ENCODE results near the gene TMEM184B.

Gene TMEM184B

DNA sequence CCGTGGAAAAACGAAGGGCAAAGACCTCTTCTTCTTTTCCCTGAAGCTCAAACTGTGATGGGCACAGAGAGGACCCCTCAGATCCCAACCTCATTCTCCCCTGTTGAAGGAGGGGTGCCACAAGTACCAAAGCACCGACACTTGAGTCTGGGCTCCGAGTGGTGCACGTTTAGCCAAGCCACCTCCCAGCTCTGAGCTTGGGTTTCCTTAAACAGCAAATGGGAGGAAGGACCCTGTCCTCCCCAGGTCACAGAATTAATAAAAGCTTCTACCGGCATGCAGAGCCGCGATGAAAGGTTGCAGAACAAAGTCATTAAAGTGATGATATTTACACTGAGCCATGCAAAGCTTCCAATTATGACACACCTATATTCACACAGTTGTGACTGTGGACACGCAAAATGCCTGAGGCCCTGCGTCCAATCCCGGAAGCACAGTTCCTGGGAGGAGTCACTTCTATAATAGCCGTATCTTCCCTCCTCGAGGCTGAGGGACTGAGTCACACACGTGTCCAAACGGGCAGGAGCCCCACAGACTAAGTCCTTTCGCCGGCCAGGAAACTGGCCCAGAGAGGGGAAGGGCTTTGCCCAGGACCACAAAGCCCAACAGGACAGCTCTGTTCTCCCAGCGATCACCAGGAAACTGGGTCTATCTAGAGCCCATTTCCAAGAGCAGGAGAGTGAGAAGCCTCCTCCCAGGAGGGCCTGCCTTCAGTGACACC, 45.3 kb upstream of the TMEM184B start:
- H3K4me1 ChIP-seq (ENCODE audit: insufficient read depth, low read length, poor library complexity, severe bottlenecking): peaks cover 30% of the 10 kb centered on the region
- H3F3A ChIP-seq (ENCODE audit: low read depth): peaks cover 5% of the 10 kb centered on the region; the same call in 1 of the 2 replicates
- peaks cover 7% of the 10 kb centered on the region; the same call in 1 of the 2 replicates for H3K36me3 ChIP-seq (ENCODE audit: insufficient read depth, low read length)
- H3K9ac ChIP-seq (ENCODE audit: low read depth, low read length, poor library complexity, severe bottlenecking): peak overlapping the region; percentile 68
- H3K27me3 ChIP-seq (ENCODE audit: insufficient read depth, low read length, poor library complexity, severe bottlenecking): peaks cover 4% of the 10 kb centered on the region
- H3K79me2 ChIP-seq (ENCODE audit: insufficient read depth, low read length): peaks cover 39% of the 10 kb centered on the region
- H4K20me1 ChIP-seq (ENCODE audit: insufficient read depth, low read length, poor library complexity, severe bottlenecking): peaks cover 34% of the 10 kb centered on the region
- H3K4me2 ChIP-seq (ENCODE audit: low read depth, low read length, poor library complexity, severe bottlenecking): peak overlapping the region; percentile 76
- peak overlapping the region; percentile 68 for H3K4me3 ChIP-seq (ENCODE audit: low read length, poor library complexity, severe bottlenecking)
- no peaks in the 10 kb centered on the region for H3K9me3 ChIP-seq (ENCODE audit: insufficient read depth, low read depth, low read length)
- no peaks in the 10 kb centered on the region for H3K9me2 ChIP-seq (replicated peaks; ENCODE audit: low read depth, low read length)
- TF ChIP-seq, protein P1, sequence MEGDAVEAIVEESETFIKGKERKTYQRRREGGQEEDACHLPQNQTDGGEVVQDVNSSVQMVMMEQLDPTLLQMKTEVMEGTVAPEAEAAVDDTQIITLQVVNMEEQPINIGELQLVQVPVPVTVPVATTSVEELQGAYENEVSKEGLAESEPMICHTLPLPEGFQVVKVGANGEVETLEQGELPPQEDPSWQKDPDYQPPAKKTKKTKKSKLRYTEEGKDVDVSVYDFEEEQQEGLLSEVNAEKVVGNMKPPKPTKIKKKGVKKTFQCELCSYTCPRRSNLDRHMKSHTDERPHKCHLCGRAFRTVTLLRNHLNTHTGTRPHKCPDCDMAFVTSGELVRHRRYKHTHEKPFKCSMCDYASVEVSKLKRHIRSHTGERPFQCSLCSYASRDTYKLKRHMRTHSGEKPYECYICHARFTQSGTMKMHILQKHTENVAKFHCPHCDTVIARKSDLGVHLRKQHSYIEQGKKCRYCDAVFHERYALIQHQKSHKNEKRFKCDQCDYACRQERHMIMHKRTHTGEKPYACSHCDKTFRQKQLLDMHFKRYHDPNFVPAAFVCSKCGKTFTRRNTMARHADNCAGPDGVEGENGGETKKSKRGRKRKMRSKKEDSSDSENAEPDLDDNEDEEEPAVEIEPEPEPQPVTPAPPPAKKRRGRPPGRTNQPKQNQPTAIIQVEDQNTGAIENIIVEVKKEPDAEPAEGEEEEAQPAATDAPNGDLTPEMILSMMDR (conservative IDR thresholded peaks at IDR 0.05; ENCODE audit: low read length): no peak
- no peak for TF ChIP-seq EZH2phosphoT487 (IDR thresholded peaks at IDR 0.05; ENCODE audit: borderline replicate concordance)
- peak overlapping the region; percentile 89 for H2AFZ ChIP-seq (ENCODE audit: low read length)

DNA sequence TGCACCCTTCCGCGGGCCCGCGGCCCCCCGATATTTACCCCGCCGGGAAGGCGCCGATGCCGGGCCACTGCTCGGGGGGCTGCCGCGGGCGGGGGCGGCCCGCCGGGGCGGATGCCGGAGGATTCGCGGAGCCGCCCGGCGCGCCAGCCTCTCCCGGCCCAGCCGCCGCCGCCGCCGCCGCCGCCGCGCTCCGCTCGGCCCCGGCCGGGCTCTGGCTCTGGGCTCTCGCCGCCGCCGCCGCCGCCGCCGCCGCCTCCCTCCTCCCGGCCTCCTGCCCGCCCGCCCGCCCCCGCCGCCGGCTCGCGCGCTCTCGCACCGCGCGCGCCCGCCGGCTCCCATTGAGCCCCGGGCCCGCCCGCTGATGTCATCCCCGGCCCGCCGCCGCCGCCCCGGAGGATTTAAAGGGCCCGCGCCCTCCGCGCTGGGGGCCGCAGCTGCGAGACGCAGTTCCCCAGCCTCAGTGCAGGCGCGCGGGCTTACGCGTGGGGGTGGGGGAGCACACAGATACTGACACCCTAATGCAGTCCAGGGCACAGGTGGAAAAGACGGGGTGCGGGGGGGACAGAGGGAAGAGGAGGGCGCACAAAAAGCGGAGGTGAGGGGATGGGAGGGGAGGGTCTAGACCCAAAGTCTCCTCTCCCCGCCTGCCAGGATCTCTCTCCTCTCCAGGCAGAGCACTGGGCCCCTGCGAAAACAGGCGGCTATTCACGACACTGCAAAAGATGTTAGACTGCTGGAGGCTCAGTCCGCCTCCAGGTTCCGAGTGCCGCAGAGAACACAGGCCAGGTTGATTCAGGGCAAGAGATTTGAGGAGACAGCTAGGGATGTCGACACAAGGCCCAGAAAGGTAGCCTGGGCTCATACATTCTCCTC, 44.5 kb upstream of the TMEM184B start, which contains the start of gene CSNK1E:
TSS of gene CSNK1E (minus strand) at position 312 of the 873 bp plus-strand sequence. CDS start 3,276 bp downstream, outside the sequence.
- Histone ChIP-seq H3K27me3 (ENCODE audit: insufficient read depth, low read length, poor library complexity, severe bottlenecking) (peaks cover 4% of the 10 kb centered on the region), H3K4me1 (ENCODE audit: insufficient read depth, low read length, poor library complexity, severe bottlenecking) (peaks cover 38% of the 10 kb centered on the region), H3F3A (ENCODE audit: low read depth) (peaks cover 5% of the 10 kb centered on the region; the same call in 1 of the 2 replicates), H2AFZ (ENCODE audit: low read length) (peak within 1 kb of the TSS; percentile 89), H3K9me2 (replicated peaks; ENCODE audit: low read depth, low read length) (no peaks in the 10 kb centered on the region), H3K9ac (ENCODE audit: low read depth, low read length, poor library complexity, severe bottlenecking) (peak within 1 kb of the TSS; percentile 95), H3K4me2 (ENCODE audit: low read depth, low read length, poor library complexity, severe bottlenecking) (peak within 1 kb of the TSS; percentile 89), H3K36me3 (ENCODE audit: insufficient read depth, low read length) (peaks cover 14% of the 10 kb centered on the region; the same call in 1 of the 2 replicates), H3K79me2 (ENCODE audit: insufficient read depth, low read length) (peaks cover 47% of the 10 kb centered on the region), H3K4me3 (ENCODE audit: low read length, poor library complexity, severe bottlenecking) (peak within 1 kb of the TSS; percentile 95), H3K9me3 (ENCODE audit: insufficient read depth, low read depth, low read length) (no peaks in the 10 kb centered on the region), H4K20me1 (ENCODE audit: insufficient read depth, low read length, poor library complexity, severe bottlenecking) (peaks cover 42% of the 10 kb centered on the region)
- TF ChIP-seq, protein P1 (conservative IDR thresholded peaks at IDR 0.05; ENCODE audit: low read length): no peak
- TF ChIP-seq EZH2phosphoT487 (IDR thresholded peaks at IDR 0.05; ENCODE audit: borderline replicate concordance): no peak

DNA sequence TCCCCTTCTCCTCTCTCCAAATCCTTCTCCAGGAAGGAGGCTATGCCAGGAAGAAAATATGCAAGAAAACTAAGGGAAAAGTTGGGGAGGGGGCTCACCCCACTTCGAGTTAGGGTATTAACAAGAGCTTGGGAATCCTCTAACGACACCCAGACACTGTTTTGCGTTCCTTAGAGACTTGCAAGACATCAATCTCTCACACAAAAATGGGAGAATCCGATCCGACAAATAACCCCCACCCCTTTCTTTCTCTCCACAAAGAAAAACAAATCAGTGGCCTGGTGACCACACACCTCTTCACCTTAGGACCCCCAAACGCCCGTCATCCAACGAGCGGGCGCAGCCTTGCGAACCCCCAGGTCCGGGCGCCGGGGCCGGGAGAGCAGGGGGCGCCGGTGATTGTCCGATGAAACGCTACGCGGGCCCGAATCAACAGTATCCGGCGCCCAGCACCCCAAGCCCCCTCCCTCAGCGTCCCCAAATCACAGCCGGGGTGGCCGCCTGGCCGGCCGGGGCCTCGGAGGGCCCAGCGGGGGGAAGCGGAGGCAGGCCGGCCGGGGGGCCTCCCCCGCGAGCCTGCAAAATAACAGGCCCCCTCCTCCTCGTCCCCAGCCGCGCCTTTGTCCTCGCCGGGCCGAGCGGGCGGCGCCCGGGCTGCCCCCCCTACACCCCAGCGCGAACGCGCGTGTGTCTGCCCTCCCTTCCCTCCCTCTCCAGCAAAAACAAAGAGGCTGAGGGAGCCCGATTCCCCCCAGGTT, 43.7 kb upstream of the TMEM184B start:
- peaks cover 48% of the 10 kb centered on the region for H4K20me1 ChIP-seq (ENCODE audit: insufficient read depth, low read length, poor library complexity, severe bottlenecking)
- peaks cover 16% of the 10 kb centered on the region; the same call in 1 of the 2 replicates for H3K36me3 ChIP-seq (ENCODE audit: insufficient read depth, low read length)
- no peak for TF ChIP-seq EZH2phosphoT487 (IDR thresholded peaks at IDR 0.05; ENCODE audit: borderline replicate concordance)
- H3K9me3 ChIP-seq (ENCODE audit: insufficient read depth, low read depth, low read length): no peaks in the 10 kb centered on the region
- H3K9me2 ChIP-seq (replicated peaks; ENCODE audit: low read depth, low read length): no peaks in the 10 kb centered on the region
- peak overlapping the region; percentile 89 for H3K4me2 ChIP-seq (ENCODE audit: low read depth, low read length, poor library complexity, severe bottlenecking)
- H3K9ac ChIP-seq (ENCODE audit: low read depth, low read length, poor library complexity, severe bottlenecking): peak overlapping the region; percentile 95
- peaks cover 4% of the 10 kb centered on the region for H3K27me3 ChIP-seq (ENCODE audit: insufficient read depth, low read length, poor library complexity, severe bottlenecking)
- H2AFZ ChIP-seq (ENCODE audit: low read length): peak overlapping the region; percentile 81
- peak overlapping the region; percentile 95 for H3K4me3 ChIP-seq (ENCODE audit: low read length, poor library complexity, severe bottlenecking)
- H3K4me1 ChIP-seq (ENCODE audit: insufficient read depth, low read length, poor library complexity, severe bottlenecking): peaks cover 39% of the 10 kb centered on the region
- H3K79me2 ChIP-seq (ENCODE audit: insufficient read depth, low read length): peaks cover 55% of the 10 kb centered on the region
- H3F3A ChIP-seq (ENCODE audit: low read depth): peaks cover 5% of the 10 kb centered on the region; the same call in 1 of the 2 replicates

Measured in Loucy (cell line).